Measurements from ENCODE around the gene PDE8B.

PDE8B gene

GRCh38 chr5:77409870-77410621 lies 199.6 kb downstream of the PDE8B start:
- no peak for DNase-seq (ENCODE audit: low read depth)

GRCh38 chr5:77413049-77413448 lies 202.6 kb downstream of the PDE8B start:
- no peak for DNase-seq (ENCODE audit: low read depth)

DNA sequence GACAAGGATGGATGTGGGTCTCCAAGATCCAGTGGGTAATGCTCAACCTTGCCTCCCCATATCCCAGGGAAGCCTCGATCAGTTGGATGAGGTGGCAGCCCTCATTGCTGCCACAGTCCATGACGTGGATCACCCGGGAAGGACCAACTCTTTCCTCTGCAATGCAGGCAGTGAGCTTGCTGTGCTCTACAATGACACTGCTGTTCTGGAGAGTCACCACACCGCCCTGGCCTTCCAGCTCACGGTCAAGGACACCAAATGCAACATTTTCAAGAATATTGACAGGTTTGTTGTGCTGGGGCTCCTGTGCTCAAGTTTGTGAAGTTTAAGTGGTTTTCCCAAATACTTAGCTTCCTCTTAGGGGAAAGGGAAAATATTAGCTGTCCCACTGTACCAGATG lies 207.7 kb downstream of the PDE8B start:
- DNase-seq (ENCODE audit: low read depth) = no peak

- no peak for DNase-seq (ENCODE audit: low read depth)
Measured at GRCh38 chr5:77418601-77419581, 208.4 kb downstream of the PDE8B start.

DNA sequence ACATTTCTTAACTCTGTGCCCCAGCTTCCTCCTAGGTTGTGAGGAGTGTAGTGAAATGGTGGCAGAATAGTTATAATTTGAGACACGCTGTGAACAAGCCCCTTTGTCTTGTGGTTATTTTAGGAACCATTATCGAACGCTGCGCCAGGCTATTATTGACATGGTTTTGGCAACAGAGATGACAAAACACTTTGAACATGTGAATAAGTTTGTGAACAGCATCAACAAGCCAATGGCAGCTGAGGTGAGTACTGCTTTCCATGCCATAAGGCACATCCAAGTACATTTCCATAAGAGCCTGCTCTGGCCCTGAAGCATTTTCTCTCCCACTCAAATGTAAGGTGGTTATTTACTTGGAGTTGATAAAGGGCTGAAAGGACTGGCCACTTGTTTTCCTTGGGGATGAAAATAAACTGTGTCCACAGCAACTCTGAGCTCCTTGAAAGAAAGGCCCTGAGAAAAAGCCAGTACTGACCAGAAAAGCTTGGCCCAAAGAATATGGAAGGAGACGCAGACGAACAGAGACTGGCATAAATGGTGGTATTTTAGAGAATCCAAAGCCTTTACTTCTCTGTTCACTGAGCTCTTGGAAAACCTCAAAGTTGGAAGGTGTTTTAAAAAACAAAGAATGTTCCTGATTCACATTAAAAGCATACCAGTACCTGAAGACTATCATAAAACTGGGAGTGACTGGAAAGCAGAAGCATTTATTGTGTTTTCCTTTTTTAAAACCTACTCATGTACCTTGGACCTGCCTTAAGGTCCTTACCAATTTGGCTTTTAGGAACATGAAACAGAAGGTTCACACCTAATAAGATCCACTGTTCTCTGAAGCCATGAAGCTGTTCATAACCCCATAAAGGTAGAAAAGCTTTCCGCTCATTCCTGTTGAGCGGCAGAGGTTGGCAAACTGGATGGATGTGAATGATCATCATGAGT lies 209.4 kb downstream of the PDE8B start:
- no peak for DNase-seq (ENCODE audit: low read depth)

GRCh38 chr5:77420940-77421339 lies 210.5 kb downstream of the PDE8B start:
- DNase-seq (ENCODE audit: low read depth) = no peak

GRCh38 chr5:77423022-77423750 lies 212.7 kb downstream of the PDE8B start:
- peak; percentile 34 for DNase-seq (ENCODE audit: low read depth)

DNA sequence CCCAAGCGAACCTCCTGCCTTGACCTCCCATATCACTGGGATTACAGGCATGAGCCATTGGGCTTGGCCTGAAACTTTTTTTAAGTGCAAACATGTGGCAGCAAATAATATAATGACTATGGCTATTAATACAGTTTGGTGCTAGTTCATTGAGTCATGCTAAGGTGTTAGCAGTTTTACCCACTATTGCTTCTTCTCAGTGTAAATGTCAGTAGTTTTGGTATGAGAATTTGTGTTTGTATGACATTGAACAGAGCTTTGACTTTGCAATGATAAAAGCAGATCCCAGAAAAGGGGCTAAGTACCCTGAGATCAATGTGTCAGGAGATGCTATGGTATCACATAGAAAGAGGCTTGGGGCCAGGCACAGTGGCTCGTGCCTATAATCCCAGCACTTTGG lies 214.4 kb downstream of the PDE8B start:
- DNase-seq (ENCODE audit: low read depth) = no peak

DNA sequence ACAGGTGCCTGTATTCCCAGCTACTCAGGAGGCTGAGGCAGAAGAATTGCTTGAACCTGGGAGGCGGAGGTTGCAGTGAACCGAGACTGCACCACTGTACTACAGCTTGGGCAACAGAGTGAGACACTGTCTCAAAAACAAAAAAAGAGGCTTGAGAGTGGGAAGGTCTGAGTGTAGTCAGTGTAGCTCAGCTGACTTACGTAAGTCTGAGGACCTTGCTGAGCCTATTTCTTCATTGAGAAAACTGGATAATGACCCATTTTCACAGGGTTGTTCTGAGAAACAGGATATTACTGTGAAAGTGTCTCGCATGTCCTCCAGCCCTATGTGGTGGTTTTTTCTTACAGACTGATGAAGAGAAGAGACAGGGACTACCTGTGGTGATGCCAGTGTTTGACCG lies 214.9 kb downstream of the PDE8B start:
- no peak for DNase-seq (ENCODE audit: low read depth)

- no peak for DNase-seq (ENCODE audit: low read depth)
Measured at GRCh38 chr5:77425998-77426659, 215.6 kb downstream of the PDE8B start.

- DNase-seq (ENCODE audit: low read depth) = no peak
Measured at GRCh38 chr5:77426670-77427069, 216.2 kb downstream of the PDE8B start.

DNA sequence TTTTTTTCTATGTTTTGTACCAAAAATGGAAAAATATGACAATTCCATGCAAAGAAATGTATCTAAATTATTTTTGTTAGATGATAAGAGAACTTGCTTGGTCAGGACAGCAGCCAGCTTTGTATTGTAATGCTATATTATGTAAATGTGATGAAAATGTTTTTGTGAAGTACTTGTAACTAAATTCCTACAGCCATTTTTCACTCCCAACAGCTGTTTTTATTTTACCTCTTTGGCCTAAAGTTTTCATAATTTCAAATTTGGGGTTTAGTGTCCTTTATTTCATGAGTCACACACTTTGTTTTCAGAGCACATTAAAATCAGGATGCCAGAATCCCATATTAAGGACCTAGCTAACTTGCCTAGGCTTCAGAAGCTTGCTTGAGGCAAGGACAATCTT lies 217.5 kb downstream of the PDE8B start:
- DNase-seq (ENCODE audit: low read depth) = peak; percentile 78

GRCh38 chr5:77428526-77428925 lies 218.0 kb downstream of the PDE8B start:
- no peak for DNase-seq (ENCODE audit: low read depth)

DNA sequence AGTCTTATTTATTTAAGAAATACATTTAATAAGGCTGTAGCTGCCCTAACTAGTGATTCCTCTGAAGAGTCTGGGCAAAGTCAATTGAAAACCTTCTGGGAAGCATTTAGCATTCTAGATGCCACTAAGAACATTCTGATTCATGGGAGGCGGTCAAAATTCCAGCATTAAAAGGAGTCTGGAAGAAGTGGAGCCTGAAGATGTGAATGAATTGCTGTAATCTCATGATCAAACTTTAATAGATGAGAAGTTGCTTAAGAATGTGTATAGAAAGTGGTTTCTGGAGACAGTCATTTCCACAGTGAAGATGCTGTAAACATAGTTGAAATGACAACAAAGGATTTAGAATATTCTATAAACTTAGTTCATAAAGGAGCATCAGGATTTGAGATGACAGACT lies 220.2 kb downstream of the PDE8B start:
- no peak for DNase-seq (ENCODE audit: low read depth)

GRCh38 chr5:77431286-77431685 lies 220.8 kb downstream of the PDE8B start:
- DNase-seq (ENCODE audit: low read depth) = no peak

DNA sequence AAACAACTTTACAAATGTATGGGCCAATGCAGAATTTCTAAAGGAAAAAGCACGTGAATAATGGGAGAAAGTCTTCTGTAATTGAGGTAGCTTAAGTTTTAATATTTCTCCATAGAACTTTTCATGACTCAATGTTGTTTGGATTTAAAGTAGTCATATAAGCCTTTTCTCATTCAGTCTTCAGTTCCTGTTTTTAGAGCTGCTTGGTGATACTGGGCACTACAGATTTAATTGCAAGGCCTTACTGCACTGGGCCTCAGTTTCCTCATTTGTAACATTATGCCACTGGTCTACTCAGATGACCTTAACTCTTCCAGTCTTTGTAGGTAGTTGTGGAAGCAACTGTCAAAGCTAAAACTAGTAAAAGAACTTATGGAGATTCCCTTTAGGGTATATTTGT lies 221.2 kb downstream of the PDE8B start:
- no peak for DNase-seq (ENCODE audit: low read depth)

DNA sequence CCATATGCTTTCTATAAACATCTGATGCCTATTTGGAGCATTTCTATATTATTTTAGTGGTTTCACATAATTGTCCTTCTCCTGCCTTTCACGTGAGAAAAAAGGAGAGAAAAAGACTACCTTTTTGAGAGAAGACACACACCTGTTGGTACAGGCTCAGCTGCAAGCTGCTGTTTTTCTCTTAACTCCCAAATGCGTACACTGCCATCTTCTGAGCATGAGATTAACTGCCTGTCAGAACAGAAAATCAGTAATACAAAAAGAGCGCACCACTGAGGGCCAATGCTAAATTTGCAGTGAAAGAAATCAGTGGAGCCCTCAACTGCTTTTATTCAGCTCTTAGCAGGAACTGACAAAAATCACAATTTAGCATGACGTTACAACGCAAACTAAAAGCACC lies 226.7 kb downstream of the PDE8B start:
- no peak for DNase-seq (ENCODE audit: low read depth)

- DNase-seq (ENCODE audit: low read depth) = no peak
Measured at GRCh38 chr5:77438071-77438470, 227.6 kb downstream of the PDE8B start.

GRCh38 chr5:77443670-77444069 lies 233.2 kb downstream of the PDE8B start:
- no peak for DNase-seq (ENCODE audit: low read depth)

- DNase-seq (ENCODE audit: low read depth) = peak; percentile 49
Measured at GRCh38 chr5:77444356-77444755, 233.9 kb downstream of the PDE8B start.

DNA sequence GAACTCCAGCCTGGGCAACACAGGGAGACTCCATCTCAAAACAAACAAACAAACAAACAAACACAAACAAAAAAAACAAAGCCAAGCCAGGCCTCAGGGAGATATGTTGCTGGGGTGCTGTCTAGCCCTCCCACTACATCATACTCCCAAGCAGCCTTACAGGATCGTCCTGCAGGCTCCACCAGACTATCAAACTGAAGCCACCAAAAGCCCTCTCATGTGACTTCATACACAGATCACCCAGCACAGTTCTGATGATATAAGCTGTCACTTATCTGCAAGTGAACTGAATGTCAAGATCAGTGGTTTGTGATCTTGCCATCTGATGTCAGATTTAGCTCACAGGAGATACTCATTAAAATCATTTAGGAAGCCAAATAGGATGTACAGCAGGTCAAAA lies 238.4 kb downstream of the PDE8B start:
- DNase-seq (ENCODE audit: low read depth) = no peak
